ENCODE measurements around the gene ZNF534. TPM values are rescaled to one million over a fixed set of nuclear protein-coding genes. Genes with fewer than 3 reads are reported as not detected.
A peak's percentile ranks its signal among the peaks of the same experiment; 100 is the strongest.
"Not testable (repeated sequence)": the region's sequence is repeated elsewhere in the genome, so short reads cannot be mapped to it uniquely, and the experiment has no call there.

ZNF534 gene
- polyA plus RNA-seq, 1 donor = 0.40 TPM

DNA sequence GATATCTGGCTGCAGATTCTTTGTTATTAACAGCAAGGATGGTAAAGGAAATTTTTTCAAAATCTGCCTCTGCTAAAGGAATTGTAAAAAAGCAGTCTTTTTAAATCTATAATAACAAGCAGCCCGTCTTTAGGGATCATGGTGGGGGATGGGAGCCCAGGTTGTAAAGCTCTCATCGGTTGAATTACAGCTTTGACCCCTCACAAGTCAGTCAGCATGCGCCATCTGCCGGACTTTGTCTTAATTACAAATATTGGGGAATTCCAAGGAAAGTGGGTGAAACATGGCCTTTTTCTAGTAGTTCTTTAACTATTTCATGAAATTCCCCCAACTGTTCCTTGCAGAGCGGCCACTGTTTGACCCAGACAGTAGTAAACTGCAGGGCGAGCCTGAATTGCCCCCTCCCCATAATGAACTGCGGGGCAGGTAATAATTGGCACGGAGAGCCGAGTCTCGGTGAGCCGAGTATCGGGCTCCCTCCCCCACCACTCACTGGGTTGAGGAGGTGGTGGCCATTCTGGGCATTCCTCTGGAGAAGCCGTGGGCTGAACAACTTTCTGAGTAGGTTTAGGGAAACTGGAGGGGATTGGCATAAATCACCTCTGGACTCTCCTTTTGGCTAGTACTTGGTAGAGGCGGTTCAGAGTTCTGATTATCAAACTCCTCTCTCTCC lies 36.0 kb downstream of the ZNF534 start:
- Histone ChIP-seq H3K9me3 (ENCODE audit: control insufficient read depth, low read depth, low read length) (peaks cover 33% of the 10 kb centered on the region), H3K36me3 (ENCODE audit: control insufficient read depth, insufficient read depth, low read length) (no peaks in the 10 kb centered on the region), H3K27ac (ENCODE audit: low read length) (no peak overlapping the region), H3K4me1 (ENCODE audit: control insufficient read depth, insufficient read depth, low read length) (no peaks in the 10 kb centered on the region), H3K4me3 (ENCODE audit: low read length) (no peak overlapping the region), H3K27me3 (ENCODE audit: control insufficient read depth, insufficient read depth, low read length) (no peaks in the 10 kb centered on the region)
- DNase-seq = no peak
- no CpG with 5 or more reads among the region's 14 CpGs for WGBS (ENCODE audit: insufficient coverage, low lambda C conversion rate)

DNA sequence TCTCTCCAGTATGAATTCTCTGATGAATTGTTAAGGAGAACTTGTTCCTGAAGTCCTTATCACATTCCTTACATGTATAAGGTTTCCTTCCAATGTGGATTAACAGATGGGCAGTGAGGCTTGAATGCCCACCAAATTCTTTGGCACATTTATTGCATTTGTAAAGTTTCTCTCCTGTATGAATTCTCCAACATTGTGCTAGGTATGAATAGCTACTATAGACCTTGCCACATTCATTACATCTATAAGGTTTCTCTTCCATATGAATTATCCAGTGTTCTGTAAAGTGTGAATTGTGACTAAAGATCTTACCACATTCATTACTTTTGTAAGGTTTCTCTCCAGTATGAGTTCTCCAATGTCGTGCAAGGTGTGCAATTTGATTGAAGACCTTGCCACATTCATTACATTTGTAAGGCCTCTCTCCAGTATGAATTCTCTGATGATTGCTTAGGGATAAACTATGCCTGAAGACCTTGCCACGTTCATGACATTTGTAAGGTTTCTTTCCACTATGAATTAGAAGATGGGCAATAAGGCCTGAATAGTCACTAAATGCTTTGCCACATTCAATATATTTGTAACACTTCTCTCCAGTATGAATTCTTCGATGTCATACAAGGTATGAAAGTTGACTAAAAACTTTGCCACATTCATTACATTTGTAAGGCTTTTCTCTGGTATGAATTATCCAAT lies 44.9 kb downstream of the ZNF534 start:
- H3K4me3 ChIP-seq (ENCODE audit: low read length) = no peak overlapping the region
- no peak overlapping the region for H3K27ac ChIP-seq (ENCODE audit: low read length)
- H3K36me3 ChIP-seq (ENCODE audit: control insufficient read depth, insufficient read depth, low read length) = no peaks in the 10 kb centered on the region
- H3K4me1 ChIP-seq (ENCODE audit: control insufficient read depth, insufficient read depth, low read length) = no peaks in the 10 kb centered on the region
- 93% methylated on average over 3 of the region's 3 CpGs for WGBS (ENCODE audit: insufficient coverage, low lambda C conversion rate)
- DNase-seq = no peak
- peaks cover 43% of the 10 kb centered on the region for H3K9me3 ChIP-seq (ENCODE audit: control insufficient read depth, low read depth, low read length)
- H3K27me3 ChIP-seq (ENCODE audit: control insufficient read depth, insufficient read depth, low read length) = no peaks in the 10 kb centered on the region

DNA sequence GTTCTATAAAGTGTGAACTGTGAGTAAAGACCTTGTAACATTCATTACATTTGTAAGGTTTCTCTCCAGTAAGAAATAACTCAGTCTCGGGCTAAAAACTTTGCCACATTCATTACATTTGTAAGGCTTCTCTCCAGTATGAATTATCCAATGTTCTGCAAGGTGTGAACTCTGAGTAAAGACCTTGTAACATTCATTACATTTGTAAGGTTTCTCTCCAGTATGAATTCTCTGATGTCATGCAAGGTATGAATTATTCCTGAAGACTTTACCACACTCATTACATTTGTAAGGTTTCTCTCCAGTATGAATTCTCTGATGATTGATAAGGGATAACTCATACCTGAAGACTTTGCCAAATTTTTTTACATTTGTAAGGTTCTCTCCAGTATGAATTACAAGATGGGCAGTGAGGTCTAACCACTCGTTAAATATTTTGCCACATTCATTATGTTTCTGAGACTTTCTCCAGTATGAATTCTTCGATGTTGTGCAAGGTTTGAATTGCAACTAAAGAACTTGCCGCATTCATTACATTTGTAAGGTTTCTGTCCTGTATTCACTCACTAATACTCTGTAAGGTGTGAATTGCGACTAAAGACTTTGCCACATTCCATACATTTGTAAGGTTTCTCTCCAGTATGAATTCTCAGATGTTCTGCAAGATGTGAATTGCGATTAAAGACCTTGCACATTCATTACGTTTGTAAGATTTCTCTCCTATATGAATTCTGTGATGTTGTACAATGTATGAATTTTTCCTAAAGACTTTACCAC lies 45.6 kb downstream of the ZNF534 start:
- Histone ChIP-seq H3K27ac (ENCODE audit: low read length) (no peak overlapping the region), H3K36me3 (ENCODE audit: control insufficient read depth, insufficient read depth, low read length) (no peaks in the 10 kb centered on the region), H3K9me3 (ENCODE audit: control insufficient read depth, low read depth, low read length) (peaks cover 46% of the 10 kb centered on the region), H3K27me3 (ENCODE audit: control insufficient read depth, insufficient read depth, low read length) (no peaks in the 10 kb centered on the region), H3K4me3 (ENCODE audit: low read length) (no peak overlapping the region), H3K4me1 (ENCODE audit: control insufficient read depth, insufficient read depth, low read length) (no peaks in the 10 kb centered on the region)
- DNase-seq = no peak
- 94% methylated on average over 3 of the region's 7 CpGs for WGBS (ENCODE audit: insufficient coverage, low lambda C conversion rate)

DNA sequence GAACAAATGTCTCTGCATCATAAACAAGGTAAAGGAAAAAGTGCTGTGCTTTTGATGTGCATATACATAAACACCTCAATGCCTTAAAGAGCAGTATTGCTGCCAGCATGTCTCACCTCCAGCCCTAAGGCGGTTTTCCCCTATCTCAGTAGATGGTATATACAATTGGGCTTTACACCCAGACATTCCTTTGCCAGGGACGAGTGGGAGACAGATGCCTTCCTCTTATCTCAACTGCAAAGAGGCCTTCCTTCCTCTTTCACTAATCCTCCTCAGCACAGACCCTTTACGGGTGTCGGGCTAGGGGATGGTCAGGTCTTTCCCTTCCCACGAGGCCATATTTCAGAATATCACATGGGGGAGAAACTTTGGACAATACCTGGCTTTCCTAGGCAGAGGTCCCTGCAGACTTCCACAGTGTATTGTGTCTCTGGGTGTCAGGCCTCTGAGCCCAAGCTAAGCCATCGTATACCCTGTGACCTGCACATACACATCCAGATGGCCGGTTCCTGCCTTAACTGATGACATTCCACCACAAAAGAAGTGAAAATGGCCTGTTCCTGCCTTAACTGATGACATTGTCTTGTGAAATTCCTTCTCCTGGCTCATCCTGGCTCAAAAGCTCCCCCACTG lies 55.3 kb downstream of the ZNF534 start:
- H3K27me3 ChIP-seq (ENCODE audit: control insufficient read depth, insufficient read depth, low read length); H3K27ac ChIP-seq (ENCODE audit: low read length); DNase-seq; H3K36me3 ChIP-seq (ENCODE audit: control insufficient read depth, insufficient read depth, low read length); H3K4me1 ChIP-seq (ENCODE audit: control insufficient read depth, insufficient read depth, low read length); H3K4me3 ChIP-seq (ENCODE audit: low read length): not testable (repeated sequence)
- no CpG with 5 or more reads among the region's 7 CpGs for WGBS (ENCODE audit: insufficient coverage, low lambda C conversion rate)
- H3K9me3 ChIP-seq (ENCODE audit: control insufficient read depth, low read depth, low read length) = peaks cover 44% of the 10 kb centered on the region

DNA sequence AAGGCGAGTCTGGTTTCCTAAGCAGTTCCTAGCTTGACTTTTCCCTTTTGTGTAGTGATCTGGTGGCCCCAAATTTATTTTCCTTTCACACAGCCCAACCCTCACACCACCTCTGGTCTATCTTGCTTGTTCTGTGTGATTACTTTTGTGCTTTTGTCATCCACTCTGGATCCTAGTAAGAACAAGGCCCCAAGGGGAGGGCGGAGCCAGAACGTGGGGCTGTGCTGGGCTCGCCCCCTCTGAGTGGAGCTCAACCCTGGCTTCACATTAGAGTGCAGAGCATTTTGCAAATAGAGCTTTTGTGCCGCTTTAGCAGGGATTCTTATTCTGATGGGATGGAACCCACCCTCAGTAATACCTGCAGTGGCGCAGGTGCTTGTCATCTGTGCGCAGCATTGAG lies 56.1 kb downstream of the ZNF534 start:
- H3K9me3 ChIP-seq (ENCODE audit: control insufficient read depth, low read depth, low read length) = peaks cover 42% of the 10 kb centered on the region
- H3K27me3 ChIP-seq (ENCODE audit: control insufficient read depth, insufficient read depth, low read length); H3K4me1 ChIP-seq (ENCODE audit: control insufficient read depth, insufficient read depth, low read length); H3K36me3 ChIP-seq (ENCODE audit: control insufficient read depth, insufficient read depth, low read length); H3K4me3 ChIP-seq (ENCODE audit: low read length); H3K27ac ChIP-seq (ENCODE audit: low read length); DNase-seq: not testable (repeated sequence)
- no CpG with 5 or more reads among the region's 7 CpGs for WGBS (ENCODE audit: insufficient coverage, low lambda C conversion rate)

DNA sequence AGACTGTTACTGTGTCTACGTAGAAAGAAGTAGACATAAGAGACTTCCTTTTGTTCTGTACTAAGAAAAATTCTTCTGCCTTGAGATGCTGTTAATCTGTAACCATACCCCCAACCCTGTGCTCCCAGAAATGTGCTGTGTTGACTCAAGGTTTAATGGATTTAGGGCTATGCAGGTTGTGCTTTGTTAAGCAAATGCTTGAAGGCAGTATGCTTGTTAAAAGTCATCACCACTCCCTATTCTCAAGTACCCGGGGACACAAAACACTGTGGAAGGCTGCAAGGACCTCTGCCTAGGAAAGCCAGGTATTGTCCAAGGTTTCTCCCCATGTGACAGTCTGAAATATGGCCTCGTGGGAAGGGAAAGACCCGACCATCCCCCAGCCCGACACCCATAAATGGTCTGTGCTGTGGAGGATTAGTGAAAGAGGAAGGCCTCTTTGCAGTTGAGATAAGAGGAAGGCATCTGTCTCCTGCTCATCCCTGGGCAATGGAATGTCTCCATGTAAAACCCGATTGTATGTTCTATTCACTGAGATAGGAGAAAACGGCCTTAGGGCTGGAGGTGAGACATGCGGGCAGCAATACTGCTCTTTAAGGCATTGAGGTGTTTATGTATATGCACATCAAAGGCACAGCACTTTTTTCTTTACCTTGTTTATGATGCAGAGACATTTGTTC lies 56.8 kb downstream of the ZNF534 start:
- no CpG with 5 or more reads among the region's 8 CpGs for WGBS (ENCODE audit: insufficient coverage, low lambda C conversion rate)
- not testable (repeated sequence) for H3K27ac ChIP-seq (ENCODE audit: low read length); DNase-seq; H3K27me3 ChIP-seq (ENCODE audit: control insufficient read depth, insufficient read depth, low read length); H3K4me1 ChIP-seq (ENCODE audit: control insufficient read depth, insufficient read depth, low read length); H3K36me3 ChIP-seq (ENCODE audit: control insufficient read depth, insufficient read depth, low read length); H3K4me3 ChIP-seq (ENCODE audit: low read length)
- H3K9me3 ChIP-seq (ENCODE audit: control insufficient read depth, low read depth, low read length) = peaks cover 38% of the 10 kb centered on the region

DNA sequence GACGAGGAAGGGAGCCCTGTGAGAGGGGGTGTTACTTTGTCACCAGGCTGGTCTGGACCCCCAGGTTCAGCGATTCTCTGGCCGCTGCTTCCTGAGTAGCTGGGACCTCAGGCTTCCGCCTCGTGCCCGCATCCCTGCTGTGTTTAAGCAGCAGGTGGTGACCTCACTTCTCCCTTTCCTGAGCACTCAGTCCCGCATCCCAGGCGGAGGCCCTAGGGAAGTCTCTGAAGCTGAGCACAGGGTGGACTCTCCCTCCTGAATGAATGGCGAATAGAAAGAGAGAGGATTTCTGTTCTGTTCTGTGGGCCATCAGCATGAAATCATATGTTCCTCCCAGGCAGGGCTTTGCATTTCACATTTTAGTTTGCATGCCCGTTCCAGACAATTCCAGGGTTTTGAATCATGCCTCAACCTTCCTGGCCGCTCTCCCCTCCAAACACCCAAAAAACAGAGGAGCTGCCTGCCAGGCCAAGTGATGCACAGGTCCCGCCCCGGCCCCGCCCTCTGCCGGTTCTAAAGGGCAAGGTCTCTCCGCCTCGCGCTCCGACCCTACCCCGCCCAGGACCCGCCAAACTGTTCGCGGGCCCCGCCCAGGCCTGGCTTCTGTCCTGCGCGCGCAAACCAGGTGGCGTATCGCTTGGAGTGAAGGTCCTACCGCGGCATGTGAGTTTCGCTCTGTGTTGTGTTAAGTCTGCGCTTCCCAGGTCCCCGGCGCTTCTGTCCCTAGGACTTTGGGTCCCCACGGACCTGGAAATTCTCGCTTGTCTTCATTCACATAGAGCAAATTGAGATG lies 63.4 kb downstream of the ZNF534 start:
- no peaks in the 10 kb centered on the region for H3K4me1 ChIP-seq (ENCODE audit: control insufficient read depth, insufficient read depth, low read length)
- no peaks in the 10 kb centered on the region for H3K36me3 ChIP-seq (ENCODE audit: control insufficient read depth, insufficient read depth, low read length)
- H3K27ac ChIP-seq (ENCODE audit: low read length) = no peak overlapping the region
- DNase-seq = peak in 1 of 2 donors; percentile 51
- peak overlapping the region; percentile 13 for H3K4me3 ChIP-seq (ENCODE audit: low read length)
- no CpG with 5 or more reads among the region's 37 CpGs for WGBS (ENCODE audit: insufficient coverage, low lambda C conversion rate)
- H3K27me3 ChIP-seq (ENCODE audit: control insufficient read depth, insufficient read depth, low read length) = no peaks in the 10 kb centered on the region
- peaks cover 45% of the 10 kb centered on the region for H3K9me3 ChIP-seq (ENCODE audit: control insufficient read depth, low read depth, low read length)

DNA sequence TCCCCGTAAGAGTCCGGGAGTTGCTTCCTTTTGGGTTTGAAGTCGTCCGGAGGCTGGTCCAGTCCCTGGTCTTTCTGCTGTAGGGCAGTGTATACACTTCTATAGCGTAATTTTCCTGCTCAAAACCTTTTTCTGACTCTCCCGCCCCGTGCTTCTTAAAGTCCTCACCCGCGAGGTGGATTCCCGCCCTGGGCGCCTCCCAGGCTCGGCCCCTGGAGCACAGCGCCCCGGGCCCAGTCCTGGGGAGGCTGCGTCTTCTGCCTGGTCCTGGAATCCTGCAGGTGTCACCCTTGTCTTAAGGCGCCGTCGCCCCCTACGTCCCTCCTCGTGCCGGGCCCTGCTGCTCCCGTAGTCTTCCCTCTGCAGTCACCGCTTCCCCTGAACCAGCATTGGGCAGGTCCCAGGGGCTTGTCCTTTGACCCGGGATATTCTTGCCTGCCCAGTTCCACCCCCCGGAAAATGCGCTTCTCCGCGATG lies 64.1 kb downstream of the ZNF534 start:
- Histone ChIP-seq H3K36me3 (ENCODE audit: control insufficient read depth, insufficient read depth, low read length) (no peaks in the 10 kb centered on the region), H3K27ac (ENCODE audit: low read length) (no peak overlapping the region), H3K27me3 (ENCODE audit: control insufficient read depth, insufficient read depth, low read length) (no peaks in the 10 kb centered on the region), H3K9me3 (ENCODE audit: control insufficient read depth, low read depth, low read length) (peaks cover 42% of the 10 kb centered on the region), H3K4me3 (ENCODE audit: low read length) (peak overlapping the region; percentile 13), H3K4me1 (ENCODE audit: control insufficient read depth, insufficient read depth, low read length) (no peaks in the 10 kb centered on the region)
- WGBS (ENCODE audit: insufficient coverage, low lambda C conversion rate) = no CpG with 5 or more reads among the region's 28 CpGs
- peak; percentile 30 to 56 for DNase-seq

DNA sequence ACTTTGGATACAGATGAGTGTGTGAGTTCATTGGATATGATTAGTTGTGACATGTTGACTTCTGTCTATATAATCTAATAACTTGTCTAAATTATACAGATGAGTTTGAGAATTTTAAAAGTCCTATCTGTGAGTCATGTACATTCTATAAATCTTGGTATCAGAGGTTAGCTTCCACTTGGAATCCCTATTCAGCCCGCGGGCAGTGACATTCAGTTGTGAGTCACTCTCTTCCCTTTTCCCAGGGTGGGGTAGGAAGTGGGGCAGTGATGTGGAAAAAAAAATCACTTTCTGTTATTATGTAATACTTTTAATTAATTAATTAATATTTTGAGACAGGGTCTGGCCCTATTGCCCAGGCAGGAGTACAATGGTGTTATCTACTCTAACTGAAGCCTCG lies 65.6 kb downstream of the ZNF534 start:
- no peaks in the 10 kb centered on the region for H3K36me3 ChIP-seq (ENCODE audit: control insufficient read depth, insufficient read depth, low read length)
- no CpG with 5 or more reads among the region's 3 CpGs for WGBS (ENCODE audit: insufficient coverage, low lambda C conversion rate)
- H3K4me1 ChIP-seq (ENCODE audit: control insufficient read depth, insufficient read depth, low read length) = no peaks in the 10 kb centered on the region
- no peaks in the 10 kb centered on the region for H3K27me3 ChIP-seq (ENCODE audit: control insufficient read depth, insufficient read depth, low read length)
- no peak for DNase-seq
- H3K4me3 ChIP-seq (ENCODE audit: low read length) = no peak overlapping the region
- H3K9me3 ChIP-seq (ENCODE audit: control insufficient read depth, low read depth, low read length) = peaks cover 43% of the 10 kb centered on the region
- H3K27ac ChIP-seq (ENCODE audit: low read length) = no peak overlapping the region

Measured in large intestine (tissue), 3 donors.